Heart right ventricle (tissue), 16 donors: ENCODE measurements around the gene HLCS. TPM values are rescaled to one million over a fixed set of nuclear protein-coding genes. Genes with fewer than 3 reads are reported as not detected.

ENCODE experiments used
- ATAC-seq, 8 donors: fragments of 200-7000 bp; cut with Tn5 transposase; one replicate each; pipeline ENCODE4 v1.9.1; 2020; ENCODE audit warnings: mild to moderate bottlenecking in 8 of 8, moderate library complexity in 8 of 8, moderate number of reproducible peaks in 1 of 8
- DNase-seq, 2 donors: peaks; one replicate each; pipeline ENCODE4 v3.0.0-alpha.2; 2020
- H3K27ac ChIP-seq, 10 donors: fragments of 200-600 bp; sonication (generic) in 2 of 10; one replicate each; pipeline versions ENCODE4 v1.5.0 to v1.8.0; 2020 to 2022; ENCODE audit warnings: mild to moderate bottlenecking in 3 of 10
- H3K27me3 ChIP-seq, 7 donors: fragments of 200-600 bp; one replicate each; pipeline ENCODE4 v1.8.0; 2021 to 2022; ENCODE audit warnings: mild to moderate bottlenecking in 2 of 7
- H3K36me3 ChIP-seq, 9 donors: fragments of 200-600 bp; sonication (generic) in 1 of 9; one replicate each; pipeline versions ENCODE4 v1.5.0 to v1.8.0; 2020 to 2022; ENCODE audit warnings: mild to moderate bottlenecking in 2 of 9
- H3K4me1 ChIP-seq, 9 donors: fragments of 200-600 bp; sonication (generic) in 1 of 9; one replicate each; pipeline versions ENCODE4 v1.5.0 to v1.8.0; 2020 to 2022; ENCODE audit warnings: mild to moderate bottlenecking in 4 of 9
- H3K4me3 ChIP-seq, 10 donors: fragments of 200-600 bp; sonication (generic) in 2 of 10; one replicate each; pipeline versions ENCODE4 v1.5.0 to v1.8.0; 2020 to 2022; ENCODE audit warnings: mild to moderate bottlenecking in 7 of 10, moderate library complexity in 2 of 10
- H3K9me3 ChIP-seq, 11 donors: fragments of 200-600 bp in 10 of 11; sonication (generic) in 2 of 11; one replicate each; pipeline versions ENCODE4 v1.5.0 to v1.8.0; 2013 to 2022; ENCODE audit warnings: mild to moderate bottlenecking in 2 of 11, control low read depth in 1 of 11, moderate library complexity in 1 of 11
- CTCF ChIP-seq, 9 donors: fragments of 200-600 bp; sonication (generic) in 2 of 9; IDR thresholded peaks; one replicate each; pipeline versions ENCODE4 v1.5.0 to v1.8.0; 2021 to 2022; ENCODE audit warnings: antibody characterized with exemption in 9 of 9, mild to moderate bottlenecking in 5 of 9, moderate library complexity in 1 of 9
- WGBS, 2 donors: extraction: QIAGEN DNeasy Blood & Tissue Kit; methylation state at CpG; one replicate each; pipeline ENCODE4 v1.1.7; 2013; ENCODE audit warnings: inconsistent platforms in 1 of 2; 5-methylcytosine and 5-hydroxymethylcytosine counted together
- intact Hi-C, 10 donors: fragments of 100-400 bp; cut with DNase I; formaldehyde crosslinking; loops; one replicate each; pipeline versions ENCODE4 v1.11.1 to v1.14.2; 2022
- polyA plus RNA-seq, 2 donors: library from polyadenylated mRNA; stranded (reverse); fragments of 200-250 nt; gene quantifications; one replicate each; pipeline ENCODE4 v1.2.3, GENCODE V29; 2013
- total RNA-seq, 10 donors: library from RNA; stranded (reverse); fragmentation: NEBNext Ultra II Directional in 3 of 10; extraction: Animal tissue kit (Norgen Biotek cat#: 25700) in 3 of 10; gene quantifications; one replicate each; pipeline versions ENCODE4 v1.2.1 to v1.2.4, GENCODE V29; 2021 to 2023
- donor health status: Arrhythmogenic right ventricular cardiomyopathy.
- donor health status: ischemic (EF 13 %, LVEDD 7.1; RV severe dilation, severe dysfunction).
- donor health status: healthy with polysubstance abuse.
- donor health status: DM: no; HTN: yes; CAD: no.
- donor health status: DM: no; HTN: no; CAD: no.
- donor health status: ischemic (EF 25% LVEDD 6.9; RV normal size, moderate dysfunction).
- donor health status: ischemic (EF 25% LVEDD 5.7; RV mildly dilated, moderate dysfunction).
- donor health status: healthy.
- donor health status: DM: yes; HTN: yes; CAD: no.
- donor health status: Ischemic cardiomyopathy.
- donor health status: ischemic (EF 35%, LVEDD 5.7; RV mildly dilated, moderate dysfunction).
- donor health status: nonischemic (EF 11% LVEDD 7.7; RV severe dilation, severe dysfunction).
- donor health status: DM: yes; HTN: yes; CAD: no.
- donor health status: PGD.
- donor health status: ischemic (EF 29% LVEDD 5.4; RV normal size, mild dysfunction).
- donor health status: nonischemic (EF 23%, LVEDD 6.1; RV moderate dilation, normal function).

The HLCS gene
- total and polyA plus RNA-seq, 12 donors: 2.0 to 9.6 (median 6.7) TPM

- peaks cover 0 to 18% (median 9%) of the 10 kb centered on the region in 9 donors for H3K4me1 ChIP-seq
- no peaks in the 10 kb centered on the region for H3K9me3 ChIP-seq
- DNase-seq (no peak), ATAC-seq (no peak)
- no peaks in the 10 kb centered on the region for H3K27me3 ChIP-seq
- H3K4me3 ChIP-seq: no peak overlapping the region
- no peaks in the 10 kb centered on the region for H3K36me3 ChIP-seq
- WGBS, 2 donors: 80 to 96% methylated on average over 6 of the region's 6 CpGs
- no peak overlapping the region for H3K27ac ChIP-seq
- intact Hi-C loops: no loop called here
- TF ChIP-seq CTCF (IDR thresholded peaks at IDR 0.05): no peak
Measured at GRCh38 chr21:36780861-36781260, 185.6 kb downstream of the HLCS start.

- no peak overlapping the region for H3K4me3 ChIP-seq
- no peaks in the 10 kb centered on the region for H3K9me3 ChIP-seq
- H3K4me1 ChIP-seq: peaks cover 0 to 13% (median 8%) of the 10 kb centered on the region in 9 donors
- ATAC-seq (no peak), DNase-seq (no peak)
- no peak overlapping the region for H3K27ac ChIP-seq
- no peaks in the 10 kb centered on the region for H3K27me3 ChIP-seq
- no peak for TF ChIP-seq CTCF (IDR thresholded peaks at IDR 0.05)
- intact Hi-C loops: no loop called here
- no peaks in the 10 kb centered on the region for H3K36me3 ChIP-seq
- 74 to 82% methylated on average over 10 of the region's 10 CpGs for WGBS, 2 donors
Measured at GRCh38 chr21:36776981-36777617, 189.4 kb downstream of the HLCS start.

- 62% methylated on average over 8 of the region's 8 CpGs for WGBS, 2 donors
- no peak overlapping the region for H3K27ac ChIP-seq
- H3K4me3 ChIP-seq: no peak overlapping the region
- intact Hi-C loops: no loop called here
- ATAC-seq: no peak
- no peak for TF ChIP-seq CTCF (IDR thresholded peaks at IDR 0.05)
- peaks cover 0 to 25% (median 16%) of the 10 kb centered on the region in 9 donors for H3K4me1 ChIP-seq
- H3K9me3 ChIP-seq: no peaks in the 10 kb centered on the region
- no peaks in the 10 kb centered on the region for H3K27me3 ChIP-seq
- DNase-seq: no peak
- H3K36me3 ChIP-seq: no peaks in the 10 kb centered on the region
Measured at GRCh38 chr21:36773995-36774394, 192.5 kb downstream of the HLCS start.

GRCh38 chr21:36773117-36773516 is 193.4 kb downstream of the HLCS start:
- ATAC-seq (peak; percentile 87 to 98 (median 96)), DNase-seq (peak; percentile 79 to 83)
- no peak overlapping the region for H3K4me3 ChIP-seq
- no peak for TF ChIP-seq CTCF (IDR thresholded peaks at IDR 0.05)
- H3K9me3 ChIP-seq: no peaks in the 10 kb centered on the region
- WGBS, 2 donors: 24 to 35% methylated on average over 5 of the region's 5 CpGs
- intact Hi-C loops: no loop called here
- peaks cover 0 to 33% (median 21%) of the 10 kb centered on the region in 9 donors for H3K4me1 ChIP-seq
- H3K36me3 ChIP-seq: no peaks in the 10 kb centered on the region
- no peaks in the 10 kb centered on the region for H3K27me3 ChIP-seq
- no peak overlapping the region for H3K27ac ChIP-seq
